Keratinocyte (primary cell): Measurements from ENCODE around the gene MTO1.

Experiments
- CTCF ChIP-seq, 3 experiments: IDR thresholded peaks in 1 of 3; conservative IDR thresholded peaks in 1 of 3; optimal IDR thresholded peaks in 1 of 3; 2 replicates in 2 of 3; 3 replicates in 1 of 3; pipeline versions ENCODE3 to v1.5.1; 2011; ENCODE audit warnings: low read length in 3 of 3, mild to moderate bottlenecking in 3 of 3, moderate library complexity in 2 of 3, control low read depth in 1 of 3, inconsistent platforms in 1 of 3; ENCODE audit not compliant: insufficient read depth in 2 of 3; ENCODE audit errors: extremely low read depth in 1 of 3
- EZH2 ChIP-seq: IDR thresholded peaks from one replicate; pipeline ENCODE4 v1.6.1; 2012; ENCODE audit warnings: inconsistent platforms, mild to moderate bottlenecking, low read length, moderate library complexity

- no peak for TF ChIP-seq CTCF (optimal IDR thresholded peaks at IDR 0.05 in 1 of 3, IDR thresholded peaks at IDR 0.05 in 1 of 3, conservative IDR thresholded peaks at IDR 0.05 in 1 of 3; ENCODE audit: extremely low read depth in 1 of 3, insufficient read depth in 2 of 3, low read length in 3 of 3)
- TF ChIP-seq EZH2: no peak
Measured at GRCh38 chr6:73443555-73443954, 18.0 kb upstream of the MTO1 start.
